ENCODE data around the gene YKT6.
"Not testable (repeated sequence)": the region's sequence is repeated elsewhere in the genome, so short reads cannot be mapped to it uniquely, and the experiment has no call there.

YKT6 gene

DNA sequence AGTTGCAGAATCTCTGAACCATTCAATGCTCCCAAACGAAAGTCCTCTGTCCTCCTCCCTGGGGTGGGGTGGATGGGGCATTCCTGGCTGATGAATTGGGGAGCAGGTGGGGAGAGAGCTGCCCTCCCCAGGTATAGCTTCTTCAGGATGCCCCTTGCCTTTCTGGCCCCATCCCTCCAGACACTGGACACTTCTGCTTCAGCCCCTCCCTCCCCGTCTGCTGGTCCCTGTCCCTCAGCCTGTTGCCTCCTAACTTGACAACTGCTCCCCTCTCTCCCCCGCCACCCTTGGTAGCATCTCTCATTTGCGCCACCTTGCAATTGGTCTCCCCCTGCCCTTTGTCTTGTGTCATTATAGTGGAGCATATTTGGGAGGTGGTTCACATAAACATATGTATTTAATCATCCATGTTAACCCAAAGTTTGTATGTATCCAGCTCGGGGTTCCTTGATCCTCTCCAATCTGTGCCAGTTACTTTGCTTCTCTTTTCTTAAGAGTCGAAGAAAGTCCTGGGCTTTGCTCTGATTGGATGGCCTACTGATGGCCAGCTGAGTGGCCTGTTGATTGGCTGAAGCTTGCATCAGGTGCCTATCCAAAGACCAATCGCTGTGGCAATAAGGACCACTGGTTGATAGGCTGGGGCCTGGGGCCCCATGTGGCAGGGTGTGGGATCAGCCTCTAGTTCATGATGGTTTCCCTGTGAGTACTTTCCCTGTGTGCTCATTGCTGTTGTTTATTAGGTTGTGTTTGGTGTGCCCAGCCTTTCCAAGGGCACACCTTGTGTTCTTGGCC is 7.6 kb upstream of the YKT6 start:
- DNase-seq (ENCODE audit: low spot score), result no peak

GRCh38 chr7:44194069-44194468 is 6.7 kb upstream of the YKT6 start:
- no peak for DNase-seq (ENCODE audit: low spot score)

- DNase-seq (ENCODE audit: low spot score), result no peak
Observed at GRCh38 chr7:44194562-44195145, 6.1 kb upstream of the YKT6 start.

DNA sequence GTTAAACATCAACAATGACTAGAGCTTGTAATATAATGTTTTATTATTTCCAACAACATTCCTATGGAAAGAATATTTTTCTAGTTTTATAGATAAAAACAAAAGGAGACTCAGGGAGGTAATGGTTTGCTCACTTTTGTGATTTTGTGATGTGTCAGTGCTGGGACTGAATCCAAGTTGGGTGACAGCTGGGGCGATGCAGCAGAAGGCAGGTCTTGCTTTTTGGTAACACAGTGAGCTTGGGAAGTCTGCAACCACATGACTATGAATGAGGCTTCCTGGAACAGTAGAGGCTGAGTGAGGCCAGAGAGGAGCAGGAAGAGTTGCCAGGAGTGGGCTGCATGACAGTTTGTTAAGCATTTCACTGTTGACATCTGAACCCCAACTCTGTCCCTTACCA is 4.9 kb upstream of the YKT6 start:
- peak; percentile 17 for DNase-seq (ENCODE audit: low spot score)

- DNase-seq (ENCODE audit: low spot score), result peak; percentile 73
Observed at GRCh38 chr7:44196450-44196872, 4.3 kb upstream of the YKT6 start.

- DNase-seq (ENCODE audit: low spot score), result no peak
Observed at GRCh38 chr7:44197474-44197873, 3.3 kb upstream of the YKT6 start.

DNA sequence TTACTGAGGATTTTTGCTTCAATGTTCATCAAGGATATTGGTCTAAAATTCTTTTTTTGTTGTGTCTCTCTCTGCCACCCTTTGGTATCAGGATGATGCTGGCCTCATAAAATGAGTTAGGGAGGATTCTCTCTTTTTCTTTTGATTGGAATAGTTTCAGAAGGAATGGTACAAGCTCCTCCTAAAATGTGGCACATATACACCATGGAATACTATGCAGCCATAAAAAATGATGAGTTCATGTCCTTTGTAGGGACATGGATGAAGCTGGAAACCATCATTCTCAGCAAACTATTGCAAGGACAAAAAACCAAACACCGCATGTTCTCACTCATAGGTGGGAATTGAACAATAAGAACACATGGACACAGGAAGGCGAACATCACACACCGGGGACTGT is 615 bp upstream of the YKT6 start:
- DNase-seq (ENCODE audit: low spot score), result not testable (repeated sequence)

GRCh38 chr7:44201813-44202212 is 1.0 kb downstream of the YKT6 start:
- no peak for DNase-seq (ENCODE audit: low spot score)

GRCh38 chr7:44206008-44206407 is 5.2 kb downstream of the YKT6 start:
- DNase-seq (ENCODE audit: low spot score), result no peak

DNA sequence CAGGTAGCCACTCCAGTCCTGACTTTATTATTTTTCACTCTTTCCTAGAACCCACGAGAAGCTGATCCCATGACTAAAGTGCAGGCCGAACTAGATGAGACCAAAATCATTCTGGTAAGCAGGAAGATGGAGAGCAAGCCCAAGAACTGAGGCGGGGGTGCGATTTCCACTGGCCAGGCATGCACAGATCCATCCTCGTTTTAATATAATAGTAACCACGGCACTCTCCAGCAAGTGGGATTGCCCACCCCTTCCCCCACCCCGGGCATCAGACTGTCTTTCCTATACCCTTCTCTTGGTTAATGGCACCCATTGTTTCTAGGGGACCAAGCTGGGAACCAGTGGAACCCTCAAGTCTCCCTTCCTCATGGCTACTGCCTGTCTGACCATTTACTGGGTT is 7.3 kb downstream of the YKT6 start:
- no peak for DNase-seq (ENCODE audit: low spot score)

DNA sequence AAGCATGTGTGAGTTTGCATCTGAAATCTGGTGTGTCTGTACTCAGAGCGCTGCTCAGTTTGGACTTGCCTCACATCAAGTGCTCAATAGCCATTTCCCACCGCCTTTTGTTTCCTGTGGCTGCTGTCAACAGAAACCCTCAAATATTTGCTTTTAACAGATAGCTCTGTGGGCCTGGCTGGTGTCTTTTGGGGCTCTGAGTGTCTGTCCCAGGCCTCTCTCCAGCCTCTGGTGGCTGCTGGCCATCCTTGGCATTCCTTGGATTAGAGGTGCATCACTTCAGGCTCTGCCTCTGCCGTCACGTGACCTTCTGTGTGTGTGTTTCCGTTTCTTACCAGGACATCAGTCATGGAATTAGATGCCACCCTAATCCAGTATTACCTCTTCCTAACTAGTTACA is 9.3 kb downstream of the YKT6 start:
- no peak for DNase-seq (ENCODE audit: low spot score)

DNA sequence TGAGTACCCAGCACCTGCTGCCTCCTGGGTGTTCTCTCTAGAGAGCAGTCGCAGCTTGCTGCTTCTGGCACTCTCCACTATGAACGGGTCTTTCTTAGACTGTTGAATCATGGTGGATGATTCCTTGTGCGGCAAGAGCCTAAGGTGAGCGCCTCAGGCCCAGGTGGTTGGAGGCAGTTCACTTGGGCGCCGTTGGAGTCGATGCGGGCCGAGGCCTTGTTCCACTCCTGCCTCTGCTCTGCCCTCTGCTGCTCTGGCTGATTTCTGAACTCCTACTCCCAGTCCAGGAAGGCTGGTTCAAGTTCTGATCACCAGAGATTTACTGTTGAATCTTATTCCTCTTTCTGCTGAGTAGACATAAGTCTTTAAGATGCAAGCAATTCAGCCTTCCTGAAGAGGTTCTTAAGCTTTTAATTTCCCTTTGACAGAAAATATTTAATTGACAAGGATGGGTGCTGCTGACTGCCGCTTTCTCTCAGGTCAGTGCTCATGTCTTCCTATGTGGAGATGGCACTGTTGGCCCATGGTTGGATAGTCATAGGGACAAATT is 10.4 kb downstream of the YKT6 start:
- DNase-seq (ENCODE audit: low spot score), result no peak

DNA sequence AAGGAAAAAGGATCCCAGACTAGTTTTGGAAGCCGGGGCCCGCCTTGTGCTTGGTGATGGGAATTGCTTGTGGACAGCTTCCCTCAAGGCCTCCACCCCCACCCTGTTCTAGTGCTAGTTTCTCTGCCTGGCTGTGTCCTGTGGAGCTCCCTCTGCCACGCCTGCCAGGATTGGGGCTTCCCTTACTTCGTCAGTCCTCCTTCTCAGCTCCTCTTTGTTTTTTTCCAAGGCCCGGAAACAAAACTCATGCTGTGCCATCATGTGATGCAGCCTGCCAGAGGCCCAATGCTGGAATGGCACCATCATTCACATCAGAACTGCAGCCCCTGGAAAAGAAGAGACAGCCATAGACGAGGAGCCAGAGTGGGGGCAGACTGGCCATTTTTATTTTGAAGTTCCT is 11.2 kb downstream of the YKT6 start:
- DNase-seq (ENCODE audit: low spot score), result no peak

DNA sequence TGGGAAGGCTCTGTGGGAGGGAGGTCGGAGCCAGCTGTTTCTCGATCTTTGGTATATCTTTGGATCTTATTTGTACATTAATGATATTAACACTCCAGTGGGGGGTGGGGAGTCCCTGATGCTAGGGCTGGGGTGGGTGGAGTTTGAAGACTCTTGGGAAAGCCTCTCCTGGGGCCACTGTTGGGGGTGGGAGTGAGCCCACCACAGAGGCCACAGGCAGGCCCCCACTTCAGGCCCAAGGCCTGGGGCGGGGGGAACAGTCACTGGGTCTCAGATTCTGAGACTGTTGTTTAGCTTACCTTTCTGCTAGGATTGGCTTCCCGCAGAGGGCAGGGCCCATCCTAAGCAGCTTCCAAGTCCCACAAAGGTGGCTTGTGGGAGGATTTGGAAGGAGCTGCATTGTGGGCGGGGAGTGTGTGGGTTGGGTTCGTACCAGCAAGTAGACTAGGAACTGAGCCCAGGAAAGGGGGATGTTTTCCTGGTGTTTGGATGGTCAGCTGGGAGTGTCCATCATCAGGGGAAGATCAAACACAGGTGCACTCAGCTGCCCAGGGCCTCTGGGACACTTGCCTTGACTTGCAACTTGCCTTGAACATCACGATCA is 11.9 kb downstream of the YKT6 start:
- DNase-seq (ENCODE audit: low spot score), result no peak

DNA sequence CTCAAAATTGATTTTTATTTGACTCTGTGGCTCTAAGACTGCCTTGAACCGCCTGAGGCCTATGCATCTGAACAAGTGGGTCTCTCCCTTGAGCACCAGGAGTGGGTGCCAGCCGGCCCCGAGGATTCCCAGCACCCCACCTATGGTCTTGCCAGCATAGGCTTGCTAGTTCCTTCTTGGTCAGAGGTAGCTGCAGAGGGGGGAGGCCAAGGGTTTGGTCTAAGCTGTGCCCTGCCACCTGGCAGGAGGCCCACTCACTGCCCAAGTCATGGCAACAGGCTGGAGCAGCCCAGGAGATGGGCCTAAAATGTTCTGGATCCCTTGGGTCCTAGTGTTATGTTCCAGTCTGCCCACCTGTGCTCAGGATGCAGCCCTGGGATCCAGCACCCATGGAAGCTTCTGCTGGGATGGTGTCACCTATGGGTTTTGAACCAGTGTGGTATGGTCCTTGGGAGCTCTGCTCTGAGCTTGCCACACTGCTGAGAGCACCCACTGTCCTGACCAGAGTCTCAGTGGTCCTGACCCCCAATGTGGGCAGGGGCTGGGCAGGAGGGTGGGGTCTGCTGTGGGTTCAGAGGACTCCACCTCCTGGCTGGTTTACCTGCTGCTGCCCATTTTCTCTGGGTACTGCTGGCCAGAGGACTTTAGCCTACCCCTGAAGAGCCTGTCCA is 12.6 kb downstream of the YKT6 start:
- no peak for DNase-seq (ENCODE audit: low spot score)

DNA sequence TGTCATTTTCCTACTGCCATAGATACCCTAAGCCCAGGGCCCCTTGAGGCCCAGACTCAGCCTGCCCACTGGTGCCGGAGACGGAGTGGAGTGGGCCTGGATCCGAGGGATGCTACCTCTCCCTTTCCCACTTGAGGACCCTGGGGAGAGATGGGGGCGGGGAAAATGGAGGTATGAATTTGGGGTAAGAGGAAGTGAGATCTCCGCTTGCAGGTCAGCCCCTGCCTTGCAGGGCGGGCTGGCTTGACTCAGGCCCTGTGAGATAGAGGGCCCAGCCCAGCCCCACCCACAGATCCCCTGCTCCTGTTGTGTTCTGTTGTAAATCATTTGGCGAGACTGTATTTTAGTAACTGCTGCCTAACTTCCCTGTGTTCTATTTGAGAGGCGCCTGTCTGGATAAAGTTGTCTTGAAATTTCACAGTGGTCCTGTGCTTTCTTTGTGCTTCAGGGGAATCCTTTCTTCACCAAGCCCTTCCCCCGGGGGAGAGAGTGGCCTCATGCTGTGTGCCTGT is 13.2 kb downstream of the YKT6 start:
- no peak for DNase-seq (ENCODE audit: low spot score)

GRCh38 chr7:44215531-44215930 is 14.8 kb downstream of the YKT6 start:
- no peak for DNase-seq (ENCODE audit: low spot score)

DNA sequence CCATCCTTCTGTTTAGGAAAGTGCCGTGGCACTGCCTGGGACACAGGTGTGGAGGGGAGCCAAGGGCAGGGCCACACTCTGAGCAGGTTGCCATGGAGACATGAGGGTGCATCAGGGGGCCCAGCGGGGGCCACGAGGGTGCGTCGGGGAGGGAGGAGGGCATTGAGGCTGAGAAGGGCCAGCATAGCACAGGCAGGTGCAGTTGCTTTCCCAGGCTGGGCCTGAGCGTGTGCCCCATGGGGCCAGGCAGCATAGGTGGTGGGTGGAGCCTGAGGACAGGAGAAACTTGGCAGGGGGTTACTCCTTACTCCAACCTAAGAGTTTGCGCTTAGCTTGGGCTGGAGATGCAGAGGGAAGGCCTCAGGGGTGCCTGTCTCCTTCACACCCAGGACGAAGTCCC is 15.2 kb downstream of the YKT6 start:
- DNase-seq (ENCODE audit: low spot score), result no peak

DNA sequence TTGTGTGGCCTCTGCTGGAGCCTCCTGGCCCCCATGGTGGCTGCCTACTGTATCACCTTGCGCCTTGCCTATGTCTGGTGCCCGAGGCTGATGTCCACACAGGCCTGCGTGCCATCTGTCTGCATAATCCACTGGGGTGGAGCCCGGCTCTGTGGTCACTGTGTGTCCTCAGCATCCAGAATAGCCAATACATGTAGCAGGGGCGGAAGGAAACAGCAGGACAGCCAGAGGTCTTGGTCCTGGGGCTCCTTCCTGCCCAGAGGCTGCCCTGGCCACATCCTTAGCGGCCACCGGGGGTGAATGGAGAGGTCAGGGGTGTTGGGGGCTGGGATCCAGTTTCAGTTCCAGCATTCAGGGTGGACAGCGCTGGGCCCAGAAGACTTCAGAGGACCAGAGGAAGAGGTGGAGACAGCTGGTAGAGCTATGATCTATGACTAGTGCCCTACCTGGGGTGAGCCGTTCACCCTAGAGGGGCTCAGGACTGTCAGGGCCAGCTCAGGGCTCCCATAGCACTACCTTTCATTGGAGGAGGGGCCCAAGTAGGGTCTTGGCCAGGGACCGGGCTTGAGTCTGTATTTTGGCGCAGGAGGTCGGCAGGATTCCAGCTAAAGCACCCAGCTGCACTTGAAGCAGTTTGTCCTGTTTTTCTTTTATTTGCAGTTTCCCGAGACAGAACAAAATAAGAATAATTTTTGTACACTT is 15.9 kb downstream of the YKT6 start:
- no peak for DNase-seq (ENCODE audit: low spot score)

GRCh38 chr7:44217223-44217714 is 16.5 kb downstream of the YKT6 start:
- DNase-seq (ENCODE audit: low spot score), result no peak

DNA sequence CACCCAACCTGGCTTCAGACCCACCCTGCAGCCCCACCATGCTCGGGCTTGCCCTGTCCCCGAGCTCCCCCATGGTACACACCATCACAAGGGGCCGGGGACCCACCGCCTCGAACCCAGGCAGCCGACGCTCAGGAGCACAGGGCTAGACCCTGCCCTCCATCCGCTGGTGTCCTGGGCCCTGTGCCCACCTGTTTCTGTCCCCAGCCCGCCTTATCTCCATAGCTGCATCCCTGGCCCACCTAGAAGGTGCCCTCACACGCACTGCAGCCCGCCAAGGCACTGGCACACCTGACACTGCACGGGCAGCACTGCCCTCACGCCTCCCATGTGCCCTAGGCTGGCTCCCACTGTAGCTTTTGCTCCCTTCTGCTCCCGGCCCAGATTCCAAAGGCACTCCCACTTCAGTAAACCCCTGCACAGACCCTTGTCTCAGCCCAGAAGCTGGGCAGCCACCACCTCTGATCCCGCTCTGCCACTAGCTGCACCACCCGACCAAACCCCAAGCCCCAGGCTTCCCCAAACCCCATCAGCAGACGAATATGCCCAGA is 17.1 kb downstream of the YKT6 start:
- no peak for DNase-seq (ENCODE audit: low spot score)

All from AG08395 (cell line).